Thymus (tissue), 11 donors: Measurements from ENCODE around the gene RANBP3. TPM values are rescaled to one million over a fixed set of nuclear protein-coding genes. Genes with fewer than 3 reads are reported as not detected.
"Not testable (repeated sequence)": the region's sequence is repeated elsewhere in the genome, so short reads cannot be mapped to it uniquely, and the experiment has no call there.

Experiments used
- DNase-seq, 9 donors: peaks; one replicate each; pipeline ENCODE4 v3.0.0-alpha.2; 2013; ENCODE audit warnings: low spot score in 9 of 9, low read depth in 6 of 9, missing footprints in 1 of 9
- H3K27ac ChIP-seq, 2 donors: one replicate each; pipeline ENCODE4 v1.5.1; 2013; ENCODE audit warnings: control low read depth in 1 of 2, low read depth in 1 of 2, low read length in 1 of 2, mild to moderate bottlenecking in 1 of 2, moderate library complexity in 1 of 2
- H3K27me3 ChIP-seq, 2 donors: one replicate each; pipeline ENCODE4 v1.5.1; 2013; ENCODE audit warnings: low read length in 1 of 2; ENCODE audit not compliant: control insufficient read depth in 2 of 2, insufficient read depth in 1 of 2
- H3K36me3 ChIP-seq, 2 donors: one replicate each; pipeline ENCODE4 v1.5.1; 2013; ENCODE audit warnings: low read length in 1 of 2, mild to moderate bottlenecking in 1 of 2, moderate library complexity in 1 of 2; ENCODE audit not compliant: control insufficient read depth in 2 of 2, insufficient read depth in 2 of 2
- H3K4me1 ChIP-seq, 2 donors: one replicate each; pipeline ENCODE4 v1.5.1; 2013; ENCODE audit warnings: low read length in 2 of 2; ENCODE audit not compliant: control insufficient read depth in 2 of 2, insufficient read depth in 2 of 2
- H3K4me3 ChIP-seq, 2 donors: one replicate each; pipeline ENCODE4 v1.5.1; 2013; ENCODE audit warnings: low read length in 2 of 2, control low read depth in 1 of 2, mild to moderate bottlenecking in 1 of 2
- H3K9me3 ChIP-seq, 2 donors: one replicate each; pipeline ENCODE4 v1.5.1; 2013; ENCODE audit warnings: low read length in 1 of 2, mild to moderate bottlenecking in 1 of 2; ENCODE audit not compliant: control insufficient read depth in 2 of 2, insufficient read depth in 1 of 2
- WGBS: extraction: QIAGEN DNeasy Blood & Tissue Kit; methylation state at CpG from one replicate; pipeline ENCODE4 v1.1.7; 2013; 5-methylcytosine and 5-hydroxymethylcytosine counted together
- polyA plus RNA-seq: library from polyadenylated mRNA; stranded (reverse); fragments of 200-250 nt; gene quantifications from one replicate; pipeline ENCODE4 v1.2.3, GENCODE V29; 2013
- total RNA-seq: library from RNA; stranded (reverse); fragments of 120-200 nt; gene quantifications from one replicate; pipeline ENCODE4 v1.2.4, GENCODE V29; 2013
- donor health status: healthy.

Gene RANBP3
- total and polyA plus RNA-seq, 2 donors, result 36.7 to 39.0 TPM

DNA sequence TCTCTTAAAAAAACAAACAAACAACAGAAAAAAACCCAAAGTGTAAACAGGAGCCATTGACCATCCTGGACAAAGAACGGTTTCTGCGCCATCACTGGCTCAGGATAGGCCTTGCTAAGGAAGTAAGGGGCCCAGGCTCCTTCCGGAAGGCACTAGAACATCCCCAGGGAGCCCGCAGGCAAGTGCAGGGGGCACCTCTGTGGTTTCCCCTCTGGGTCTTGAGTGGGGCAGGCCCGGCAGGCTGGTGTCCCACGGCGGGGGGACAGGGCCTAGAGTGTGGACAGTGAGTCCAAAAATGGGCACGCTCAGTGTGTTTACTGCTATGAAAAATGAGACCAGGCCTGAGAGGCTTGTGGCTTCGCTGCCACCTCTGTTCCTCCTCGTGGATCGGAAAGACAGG, 14.8 kb upstream of the RANBP3 start:
- Histone ChIP-seq H3K27ac (peak overlapping the region in 1 of 2 donors; percentile 23), H3K36me3 (peaks cover 0 to 35% of the 10 kb centered on the region in 2 donors), H3K4me3 (no peak overlapping the region), H3K4me1 (peaks cover 0 to 18% of the 10 kb centered on the region in 2 donors), H3K9me3 (peaks cover 0 to 12% of the 10 kb centered on the region in 2 donors), H3K27me3 (no peaks in the 10 kb centered on the region)
- WGBS, result 90% methylated on average over 11 of the region's 11 CpGs
- no peak for DNase-seq

- Histone ChIP-seq H3K36me3 (peaks cover 0 to 27% of the 10 kb centered on the region in 2 donors), H3K27me3 (no peaks in the 10 kb centered on the region), H3K27ac (no peak overlapping the region), H3K4me3 (no peak overlapping the region), H3K9me3 (peaks cover 0 to 12% of the 10 kb centered on the region in 2 donors), H3K4me1 (peaks cover 3 to 22% of the 10 kb centered on the region in 2 donors)
- 98% methylated on average over 8 of the region's 8 CpGs for whole genome bisulfite sequencing
- no peak for DNase-seq
Measured at GRCh38 chr19:5991244-5991838, 13.4 kb upstream of the RANBP3 start.

- DNase-seq, result no peak
- Histone ChIP-seq H3K27me3 (no peaks in the 10 kb centered on the region), H3K36me3 (peaks cover 0 to 22% of the 10 kb centered on the region in 2 donors), H3K9me3 (peaks cover 0 to 12% of the 10 kb centered on the region in 2 donors), H3K27ac (no peak overlapping the region), H3K4me3 (no peak overlapping the region), H3K4me1 (peaks cover 3 to 22% of the 10 kb centered on the region in 2 donors)
- 95% methylated on average over 17 of the region's 17 CpGs for WGBS
Measured at GRCh38 chr19:5990289-5990797, 12.4 kb upstream of the RANBP3 start.

DNA sequence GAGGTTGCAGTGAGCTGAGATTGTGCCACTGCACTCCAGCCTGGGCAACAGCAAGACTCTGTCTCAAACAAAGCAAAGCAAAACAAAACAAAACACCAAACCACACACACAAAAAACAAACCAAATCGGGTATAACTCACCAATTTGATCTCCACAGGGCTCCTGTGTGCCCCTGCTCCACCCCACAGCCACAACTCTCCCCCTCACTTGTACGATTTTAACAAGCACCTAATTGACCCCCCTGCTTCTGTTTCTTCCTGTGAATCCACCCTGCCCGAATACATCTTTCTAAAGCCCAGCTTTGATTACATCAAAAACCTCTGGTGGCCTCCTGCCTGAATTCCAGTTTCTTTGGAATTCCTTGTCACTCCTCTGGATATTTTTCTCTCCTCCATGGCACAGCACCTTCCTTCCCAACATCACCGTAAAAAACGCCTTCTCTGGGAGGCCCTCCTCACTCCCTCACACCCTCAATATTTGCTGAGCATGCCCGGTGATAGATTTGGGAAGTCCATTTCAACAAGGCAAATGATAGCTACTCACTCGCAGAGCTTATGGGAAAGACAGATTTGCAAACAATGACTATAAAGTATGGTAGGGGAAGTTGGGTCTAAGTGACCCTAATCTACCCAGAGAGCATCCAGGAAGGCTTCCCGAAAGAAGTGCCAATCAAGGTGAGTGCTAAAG, 11.6 kb upstream of the RANBP3 start:
- no peak overlapping the region for H3K4me3 ChIP-seq
- WGBS, result 88% methylated on average over 8 of the region's 8 CpGs
- no peak overlapping the region for H3K27ac ChIP-seq
- H3K4me1 ChIP-seq, result peaks cover 6 to 28% of the 10 kb centered on the region in 2 donors
- H3K36me3 ChIP-seq, result peaks cover 0 to 18% of the 10 kb centered on the region in 2 donors
- H3K9me3 ChIP-seq, result peaks cover 0 to 12% of the 10 kb centered on the region in 2 donors
- H3K27me3 ChIP-seq, result no peaks in the 10 kb centered on the region
- DNase-seq, result no peak

DNA sequence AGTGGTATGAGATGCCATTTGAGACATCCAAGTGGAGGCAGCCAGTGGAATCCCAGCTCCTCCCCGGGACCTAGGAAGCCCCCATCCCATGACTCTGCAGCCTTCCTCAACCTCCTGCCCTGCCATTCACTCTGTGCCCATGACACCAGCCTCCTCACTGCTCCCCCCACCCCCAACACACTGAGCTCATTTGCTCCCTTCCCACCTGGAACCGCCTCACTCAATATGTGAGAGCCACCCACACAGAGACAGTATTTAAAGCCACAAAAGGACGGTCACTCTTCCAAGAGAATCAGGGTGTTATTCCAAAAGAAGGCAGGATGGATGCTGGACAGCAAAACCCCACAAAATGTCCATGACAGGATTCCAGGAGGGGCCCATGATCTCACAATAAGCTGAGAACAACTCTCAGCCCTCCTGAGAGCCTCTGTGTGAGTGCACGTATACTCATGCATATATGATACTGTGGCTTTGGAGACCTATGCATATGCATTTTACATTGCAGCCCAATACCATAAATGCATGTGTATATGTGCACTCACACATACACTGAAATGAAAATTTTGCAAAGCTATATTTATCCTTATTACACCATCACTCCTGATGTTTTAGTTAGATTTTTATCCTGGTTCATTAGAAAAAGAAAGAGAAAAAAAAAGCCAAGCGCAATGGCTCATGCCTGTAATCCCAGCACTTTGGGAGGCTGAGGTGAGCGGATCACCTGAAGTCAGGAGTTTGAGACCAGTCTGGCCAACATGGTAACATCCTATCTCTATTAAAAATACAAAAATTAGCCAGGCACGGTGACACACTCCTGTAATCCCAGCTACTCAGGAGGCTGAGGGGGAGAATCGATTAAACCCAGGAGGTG, 10.8 kb upstream of the RANBP3 start:
- H3K27ac ChIP-seq, result no peak overlapping the region
- H3K27me3 ChIP-seq, result no peaks in the 10 kb centered on the region
- no peak overlapping the region for H3K4me3 ChIP-seq
- DNase-seq, result no peak
- 95% methylated on average over 8 of the region's 8 CpGs for WGBS
- peaks cover 0 to 10% of the 10 kb centered on the region in 2 donors for H3K36me3 ChIP-seq
- H3K4me1 ChIP-seq, result peaks cover 8 to 30% of the 10 kb centered on the region in 2 donors
- peaks cover 0 to 12% of the 10 kb centered on the region in 2 donors for H3K9me3 ChIP-seq

- peaks cover 0 to 12% of the 10 kb centered on the region in 2 donors for H3K9me3 ChIP-seq
- no peaks in the 10 kb centered on the region for H3K36me3 ChIP-seq
- peak overlapping the region in 1 of 2 donors; percentile 20 for H3K27ac ChIP-seq
- H3K4me3 ChIP-seq, result peak overlapping the region; percentile 30 to 49
- DNase-seq, result peak; percentile 44 to 84 (median 68)
- WGBS, result 37% methylated on average over 17 of the region's 17 CpGs
- H3K4me1 ChIP-seq, result peaks cover 12 to 28% of the 10 kb centered on the region in 2 donors
- no peaks in the 10 kb centered on the region for H3K27me3 ChIP-seq
Measured at GRCh38 chr19:5987077-5987818, 9.3 kb upstream of the RANBP3 start.

DNA sequence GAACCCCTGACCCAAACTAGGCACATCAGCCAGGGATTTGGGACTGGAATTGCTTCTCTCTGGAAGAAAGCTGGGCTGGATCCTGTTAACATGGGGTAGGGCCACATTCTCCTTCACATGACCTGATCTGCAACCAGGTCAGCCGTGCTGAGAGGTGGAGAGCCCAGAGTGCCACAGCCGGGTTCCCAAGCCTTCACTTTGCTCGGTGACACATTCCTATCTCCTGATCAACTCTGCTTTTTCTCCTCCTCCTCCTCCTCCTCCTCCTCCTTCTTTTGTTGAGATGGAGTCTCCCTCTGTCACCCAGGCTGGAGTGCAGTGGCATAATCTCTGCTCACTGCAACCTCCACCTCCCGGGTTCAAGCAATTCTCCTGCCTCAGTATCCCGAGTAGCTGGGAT, 7.9 kb upstream of the RANBP3 start:
- H3K4me3 ChIP-seq, H3K9me3 ChIP-seq, H3K27ac ChIP-seq, H3K27me3 ChIP-seq, DNase-seq, H3K36me3 ChIP-seq: not testable (repeated sequence)
- peaks cover 12 to 28% of the 10 kb centered on the region in 2 donors for H3K4me1 ChIP-seq
- WGBS, result 96% methylated on average over 5 of the region's 5 CpGs

- peaks cover 12 to 28% of the 10 kb centered on the region in 2 donors for H3K4me1 ChIP-seq
- no peak overlapping the region for H3K4me3 ChIP-seq
- H3K9me3 ChIP-seq, result peaks cover 0 to 2% of the 10 kb centered on the region in 2 donors
- no peak overlapping the region for H3K27ac ChIP-seq
- H3K27me3 ChIP-seq, result no peaks in the 10 kb centered on the region
- DNase-seq, result no peak
- 98% methylated on average over 12 of the region's 12 CpGs for WGBS
- H3K36me3 ChIP-seq, result no peaks in the 10 kb centered on the region
Measured at GRCh38 chr19:5985098-5985783, 7.3 kb upstream of the RANBP3 start.
